Transverse colon (tissue), 4 donors: ENCODE data around the gene MGMT.

Experiments used
- POLR2A ChIP-seq: fragments of 450-650 bp; IDR thresholded peaks from one replicate; pipeline ENCODE4 v1.6.1; 2016; ENCODE audit warnings: antibody characterized with exemption, mild to moderate bottlenecking, moderate library complexity
- POLR2AphosphoS5 ChIP-seq, 3 donors: sonication (generic); formaldehyde crosslinking; IDR thresholded peaks; one replicate each; pipeline ENCODE4 v1.6.1; 2016; ENCODE audit warnings: antibody characterized with exemption in 3 of 3
- TF ChIP-seq, protein P1 (sequence below), 5 experiments: fragments of 200-600 bp in 3 of 5; fragments of 450-650 bp in 2 of 5; sonication (generic) in 3 of 5; IDR thresholded peaks; 1 replicate in 2 of 5; 2 replicates in 3 of 5; pipeline ENCODE4 v1.5.1; 2016 to 2017; ENCODE audit warnings: antibody characterized with exemption in 5 of 5, inconsistent platforms in 3 of 5, mild to moderate bottlenecking in 2 of 5, moderate library complexity in 1 of 5

GRCh38 chr10:129784891-129785290, 317.9 kb downstream of the MGMT start:
- no peak for TF ChIP-seq POLR2A
- TF ChIP-seq, protein P1, sequence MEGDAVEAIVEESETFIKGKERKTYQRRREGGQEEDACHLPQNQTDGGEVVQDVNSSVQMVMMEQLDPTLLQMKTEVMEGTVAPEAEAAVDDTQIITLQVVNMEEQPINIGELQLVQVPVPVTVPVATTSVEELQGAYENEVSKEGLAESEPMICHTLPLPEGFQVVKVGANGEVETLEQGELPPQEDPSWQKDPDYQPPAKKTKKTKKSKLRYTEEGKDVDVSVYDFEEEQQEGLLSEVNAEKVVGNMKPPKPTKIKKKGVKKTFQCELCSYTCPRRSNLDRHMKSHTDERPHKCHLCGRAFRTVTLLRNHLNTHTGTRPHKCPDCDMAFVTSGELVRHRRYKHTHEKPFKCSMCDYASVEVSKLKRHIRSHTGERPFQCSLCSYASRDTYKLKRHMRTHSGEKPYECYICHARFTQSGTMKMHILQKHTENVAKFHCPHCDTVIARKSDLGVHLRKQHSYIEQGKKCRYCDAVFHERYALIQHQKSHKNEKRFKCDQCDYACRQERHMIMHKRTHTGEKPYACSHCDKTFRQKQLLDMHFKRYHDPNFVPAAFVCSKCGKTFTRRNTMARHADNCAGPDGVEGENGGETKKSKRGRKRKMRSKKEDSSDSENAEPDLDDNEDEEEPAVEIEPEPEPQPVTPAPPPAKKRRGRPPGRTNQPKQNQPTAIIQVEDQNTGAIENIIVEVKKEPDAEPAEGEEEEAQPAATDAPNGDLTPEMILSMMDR (IDR thresholded peaks at IDR 0.05) = no peak
- TF ChIP-seq POLR2AphosphoS5 (IDR thresholded peaks at IDR 0.05) = no peak
